ENCODE results near the gene AP1S1.
"Not testable (repeated sequence)": the region's sequence is repeated elsewhere in the genome, so short reads cannot be mapped to it uniquely, and the experiment has no call there.

AP1S1 gene

GRCh38 chr7:101202603-101202918 is 48.3 kb downstream of the AP1S1 start:
- H3K4me3 ChIP-seq (ENCODE audit: low read depth, low read length): no peak overlapping the region
- TF ChIP-seq CTCF (IDR thresholded peaks at IDR 0.05; ENCODE audit: low read depth, low read length, missing control alignments): no peak
- DNase-seq (ENCODE audit: low read depth): no peak

GRCh38 chr7:101203740-101204738 is 49.8 kb downstream of the AP1S1 start:
- H3K4me3 ChIP-seq (ENCODE audit: low read depth, low read length); DNase-seq (ENCODE audit: low read depth): not testable (repeated sequence)

GRCh38 chr7:101205901-101206664 is 51.8 kb downstream of the AP1S1 start:
- H3K4me3 ChIP-seq (ENCODE audit: low read depth, low read length): no peak overlapping the region
- no peak for DNase-seq (ENCODE audit: low read depth)
- no peak for TF ChIP-seq CTCF (IDR thresholded peaks at IDR 0.05; ENCODE audit: low read depth, low read length, missing control alignments)

GRCh38 chr7:101206665-101207042 is 52.4 kb downstream of the AP1S1 start:
- H3K4me3 ChIP-seq (ENCODE audit: low read depth, low read length): no peak overlapping the region
- no peak for TF ChIP-seq CTCF (IDR thresholded peaks at IDR 0.05; ENCODE audit: low read depth, low read length, missing control alignments)
- DNase-seq (ENCODE audit: low read depth): no peak

- no peak for TF ChIP-seq CTCF (IDR thresholded peaks at IDR 0.05; ENCODE audit: low read depth, low read length, missing control alignments)
- H3K4me3 ChIP-seq (ENCODE audit: low read depth, low read length): no peak overlapping the region
- no peak for DNase-seq (ENCODE audit: low read depth)
Observed at GRCh38 chr7:101207459-101207858, 53.2 kb downstream of the AP1S1 start.

GRCh38 chr7:101208794-101209193 is 54.5 kb downstream of the AP1S1 start:
- DNase-seq (ENCODE audit: low read depth): no peak
- no peak overlapping the region for H3K4me3 ChIP-seq (ENCODE audit: low read depth, low read length)
- TF ChIP-seq CTCF (IDR thresholded peaks at IDR 0.05; ENCODE audit: low read depth, low read length, missing control alignments): no peak

- TF ChIP-seq CTCF (IDR thresholded peaks at IDR 0.05; ENCODE audit: low read depth, low read length, missing control alignments): no peak
- H3K4me3 ChIP-seq (ENCODE audit: low read depth, low read length): no peak overlapping the region
- no peak for DNase-seq (ENCODE audit: low read depth)
Observed at GRCh38 chr7:101210143-101210542, 55.9 kb downstream of the AP1S1 start.
